22Rv1 (cell line): ENCODE data around the gene ARHGAP6.
"Not testable (repeated sequence)": the region's sequence is repeated elsewhere in the genome, so short reads cannot be mapped to it uniquely, and the experiment has no call there.

Source experiments
- ZFX ChIP-seq: fragments of 450-650 bp; IDR thresholded peaks from 2 replicates; pipeline ENCODE4 v1.6.1; 2017; ENCODE audit warnings: antibody characterized with exemption, borderline replicate concordance
- TF ChIP-seq, protein P1 (sequence below): fragments of 450-650 bp; IDR thresholded peaks from 2 replicates; pipeline ENCODE4 v1.5.1; 2017; ENCODE audit warnings: mild to moderate bottlenecking

DNA sequence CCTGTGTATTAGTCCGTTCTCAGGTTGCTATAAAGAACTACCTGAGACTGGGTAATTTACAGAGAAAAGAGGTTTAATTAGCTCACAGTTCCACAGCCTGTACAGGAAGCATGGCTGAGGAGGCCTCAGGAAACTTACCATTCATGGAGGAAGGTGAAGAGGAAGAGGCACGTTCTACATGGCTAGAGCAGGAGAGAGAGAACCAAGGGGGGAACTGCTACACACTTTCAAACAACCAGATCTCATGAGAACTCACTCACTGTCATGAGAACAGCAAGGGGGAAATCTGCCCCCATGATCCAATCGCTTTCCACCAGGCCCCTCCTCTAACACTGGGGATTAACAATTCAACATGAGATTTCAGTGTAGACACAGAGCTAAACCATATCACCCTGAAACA is 51.5 kb downstream of the ARHGAP6 start:
- TF ChIP-seq, protein P1, sequence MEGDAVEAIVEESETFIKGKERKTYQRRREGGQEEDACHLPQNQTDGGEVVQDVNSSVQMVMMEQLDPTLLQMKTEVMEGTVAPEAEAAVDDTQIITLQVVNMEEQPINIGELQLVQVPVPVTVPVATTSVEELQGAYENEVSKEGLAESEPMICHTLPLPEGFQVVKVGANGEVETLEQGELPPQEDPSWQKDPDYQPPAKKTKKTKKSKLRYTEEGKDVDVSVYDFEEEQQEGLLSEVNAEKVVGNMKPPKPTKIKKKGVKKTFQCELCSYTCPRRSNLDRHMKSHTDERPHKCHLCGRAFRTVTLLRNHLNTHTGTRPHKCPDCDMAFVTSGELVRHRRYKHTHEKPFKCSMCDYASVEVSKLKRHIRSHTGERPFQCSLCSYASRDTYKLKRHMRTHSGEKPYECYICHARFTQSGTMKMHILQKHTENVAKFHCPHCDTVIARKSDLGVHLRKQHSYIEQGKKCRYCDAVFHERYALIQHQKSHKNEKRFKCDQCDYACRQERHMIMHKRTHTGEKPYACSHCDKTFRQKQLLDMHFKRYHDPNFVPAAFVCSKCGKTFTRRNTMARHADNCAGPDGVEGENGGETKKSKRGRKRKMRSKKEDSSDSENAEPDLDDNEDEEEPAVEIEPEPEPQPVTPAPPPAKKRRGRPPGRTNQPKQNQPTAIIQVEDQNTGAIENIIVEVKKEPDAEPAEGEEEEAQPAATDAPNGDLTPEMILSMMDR: not testable (repeated sequence)
- not testable (repeated sequence) for TF ChIP-seq ZFX
